HL-60 (cell line): ENCODE data around the gene AKAP13.

ENCODE experiments used
- DNase-seq, 2 experiments: peaks; one replicate each; pipeline ENCODE4 v3.0.0-alpha.2; 2010 to 2020; ENCODE audit warnings: low read depth in 1 of 2, low spot score in 1 of 2
- H3K27ac ChIP-seq: fragments of 250-450 bp; sonication (Bioruptor Pico); replicated peaks from 2 replicates; pipeline ENCODE4 v1.5.1; 2020; ENCODE audit warnings: mild to moderate bottlenecking, moderate library complexity
- H3K27me3 ChIP-seq: fragments of 250-450 bp; sonication (Bioruptor Pico); 2 replicates; pipeline ENCODE4 v1.5.1; 2021; ENCODE audit warnings: mild to moderate bottlenecking, moderate library complexity; ENCODE audit not compliant: insufficient read depth, poor library complexity, severe bottlenecking
- H3K4me3 ChIP-seq: replicated peaks from 2 replicates; pipeline ENCODE4 v1.5.1; 2011; ENCODE audit warnings: mild to moderate bottlenecking, control low read depth, low read length; ENCODE audit not compliant: insufficient read depth
- GABPA ChIP-seq: IDR thresholded peaks from 2 replicates; pipeline ENCODE4 v1.6.1; 2012; ENCODE audit warnings: low read depth
- POLR2AphosphoS5 ChIP-seq: IDR thresholded peaks from 2 replicates; pipeline ENCODE4 v1.6.1; 2012; ENCODE audit warnings: low read depth
- SPI1 ChIP-seq: IDR thresholded peaks from 2 replicates; pipeline ENCODE4 v1.6.1; 2012; ENCODE audit warnings: low read depth, mild to moderate bottlenecking, borderline replicate concordance
- TF ChIP-seq, protein P1 (sequence below): IDR thresholded peaks from one replicate; pipeline ENCODE4 v1.5.1; 2011; ENCODE audit warnings: low read length, control low read depth, inconsistent platforms; ENCODE audit not compliant: insufficient read depth
- TF ChIP-seq, protein P2 (sequence below): IDR thresholded peaks from 2 replicates; pipeline ENCODE4 v1.6.1; 2012; ENCODE audit warnings: low read depth; ENCODE audit not compliant: insufficient replicate concordance

Gene AKAP13

DNA sequence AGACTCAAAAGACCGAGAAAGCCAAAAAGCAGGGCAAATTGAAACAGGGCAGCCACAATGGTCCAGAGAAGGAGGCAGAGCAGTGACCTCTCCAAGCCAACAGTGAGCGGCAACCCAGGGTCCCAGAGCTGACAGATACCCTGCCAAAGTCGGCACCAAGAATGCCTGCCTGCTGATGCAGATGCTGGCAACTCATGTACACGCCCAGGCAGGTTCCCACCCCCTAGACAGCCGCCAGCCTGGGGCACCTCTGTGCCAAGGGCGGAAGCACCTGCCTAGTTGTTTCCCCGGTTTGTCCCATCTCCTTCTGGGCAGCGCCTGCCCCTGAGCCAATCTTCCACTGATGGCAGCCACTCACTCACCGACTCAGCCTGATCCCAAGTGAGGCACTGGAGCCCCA, 392.3 kb downstream of the AKAP13 start:
- Histone ChIP-seq H3K27ac (no peak overlapping the region), H3K27me3 (no peaks in the 10 kb centered on the region), H3K4me3 (no peak overlapping the region)
- TF ChIP-seq, protein P1, sequence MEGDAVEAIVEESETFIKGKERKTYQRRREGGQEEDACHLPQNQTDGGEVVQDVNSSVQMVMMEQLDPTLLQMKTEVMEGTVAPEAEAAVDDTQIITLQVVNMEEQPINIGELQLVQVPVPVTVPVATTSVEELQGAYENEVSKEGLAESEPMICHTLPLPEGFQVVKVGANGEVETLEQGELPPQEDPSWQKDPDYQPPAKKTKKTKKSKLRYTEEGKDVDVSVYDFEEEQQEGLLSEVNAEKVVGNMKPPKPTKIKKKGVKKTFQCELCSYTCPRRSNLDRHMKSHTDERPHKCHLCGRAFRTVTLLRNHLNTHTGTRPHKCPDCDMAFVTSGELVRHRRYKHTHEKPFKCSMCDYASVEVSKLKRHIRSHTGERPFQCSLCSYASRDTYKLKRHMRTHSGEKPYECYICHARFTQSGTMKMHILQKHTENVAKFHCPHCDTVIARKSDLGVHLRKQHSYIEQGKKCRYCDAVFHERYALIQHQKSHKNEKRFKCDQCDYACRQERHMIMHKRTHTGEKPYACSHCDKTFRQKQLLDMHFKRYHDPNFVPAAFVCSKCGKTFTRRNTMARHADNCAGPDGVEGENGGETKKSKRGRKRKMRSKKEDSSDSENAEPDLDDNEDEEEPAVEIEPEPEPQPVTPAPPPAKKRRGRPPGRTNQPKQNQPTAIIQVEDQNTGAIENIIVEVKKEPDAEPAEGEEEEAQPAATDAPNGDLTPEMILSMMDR: no peak
- TF ChIP-seq GABPA (no peak), POLR2AphosphoS5 (no peak), SPI1 (no peak)
- TF ChIP-seq, protein P2, sequence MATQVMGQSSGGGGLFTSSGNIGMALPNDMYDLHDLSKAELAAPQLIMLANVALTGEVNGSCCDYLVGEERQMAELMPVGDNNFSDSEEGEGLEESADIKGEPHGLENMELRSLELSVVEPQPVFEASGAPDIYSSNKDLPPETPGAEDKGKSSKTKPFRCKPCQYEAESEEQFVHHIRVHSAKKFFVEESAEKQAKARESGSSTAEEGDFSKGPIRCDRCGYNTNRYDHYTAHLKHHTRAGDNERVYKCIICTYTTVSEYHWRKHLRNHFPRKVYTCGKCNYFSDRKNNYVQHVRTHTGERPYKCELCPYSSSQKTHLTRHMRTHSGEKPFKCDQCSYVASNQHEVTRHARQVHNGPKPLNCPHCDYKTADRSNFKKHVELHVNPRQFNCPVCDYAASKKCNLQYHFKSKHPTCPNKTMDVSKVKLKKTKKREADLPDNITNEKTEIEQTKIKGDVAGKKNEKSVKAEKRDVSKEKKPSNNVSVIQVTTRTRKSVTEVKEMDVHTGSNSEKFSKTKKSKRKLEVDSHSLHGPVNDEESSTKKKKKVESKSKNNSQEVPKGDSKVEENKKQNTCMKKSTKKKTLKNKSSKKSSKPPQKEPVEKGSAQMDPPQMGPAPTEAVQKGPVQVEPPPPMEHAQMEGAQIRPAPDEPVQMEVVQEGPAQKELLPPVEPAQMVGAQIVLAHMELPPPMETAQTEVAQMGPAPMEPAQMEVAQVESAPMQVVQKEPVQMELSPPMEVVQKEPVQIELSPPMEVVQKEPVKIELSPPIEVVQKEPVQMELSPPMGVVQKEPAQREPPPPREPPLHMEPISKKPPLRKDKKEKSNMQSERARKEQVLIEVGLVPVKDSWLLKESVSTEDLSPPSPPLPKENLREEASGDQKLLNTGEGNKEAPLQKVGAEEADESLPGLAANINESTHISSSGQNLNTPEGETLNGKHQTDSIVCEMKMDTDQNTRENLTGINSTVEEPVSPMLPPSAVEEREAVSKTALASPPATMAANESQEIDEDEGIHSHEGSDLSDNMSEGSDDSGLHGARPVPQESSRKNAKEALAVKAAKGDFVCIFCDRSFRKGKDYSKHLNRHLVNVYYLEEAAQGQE: no peak
- no peak for DNase-seq

DNA sequence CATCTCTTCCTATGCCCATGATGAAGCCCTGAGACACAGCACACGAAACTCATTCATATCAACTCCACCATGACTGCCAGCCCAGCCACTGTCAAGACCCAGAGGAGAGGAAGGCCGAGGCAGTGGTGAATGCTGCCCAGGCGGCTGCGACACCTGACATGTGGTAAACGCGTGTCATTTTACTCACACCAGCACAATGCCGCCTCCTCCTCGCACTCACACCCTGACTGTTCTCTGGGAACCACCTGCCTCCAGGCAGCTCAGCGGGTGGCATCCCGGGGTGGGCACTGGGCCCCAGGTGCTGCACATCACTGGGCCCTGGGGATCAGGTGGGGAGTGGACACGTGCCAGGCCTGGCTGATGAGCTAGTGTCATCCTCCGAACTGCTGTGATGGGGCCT, 392.8 kb downstream of the AKAP13 start:
- Histone ChIP-seq H3K27ac (no peak overlapping the region), H3K27me3 (no peaks in the 10 kb centered on the region), H3K4me3 (no peak overlapping the region)
- no peak for TF ChIP-seq SPI1
- no peak for TF ChIP-seq GABPA
- TF ChIP-seq POLR2AphosphoS5: no peak
- TF ChIP-seq, protein P1: no peak
- TF ChIP-seq, protein P2: no peak
- DNase-seq: no peak

DNA sequence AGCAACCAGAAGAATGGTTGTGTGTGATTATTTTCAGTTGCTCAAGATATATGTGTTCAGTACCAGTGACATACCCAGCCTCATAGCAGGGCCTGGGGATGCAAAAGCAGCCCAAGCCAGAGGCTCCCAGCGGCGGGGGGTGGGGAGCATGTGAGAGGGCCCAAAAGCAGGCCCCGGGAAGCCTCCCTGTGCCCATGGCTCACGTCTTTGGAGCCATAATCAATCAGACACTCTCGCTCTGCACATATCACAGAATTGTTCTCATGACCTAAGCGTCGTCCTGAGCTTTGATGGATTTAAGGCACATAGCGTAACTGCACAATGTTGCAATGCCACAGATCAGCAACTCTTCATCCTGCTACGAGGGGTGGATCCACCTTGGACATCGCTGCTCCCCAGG, 393.6 kb downstream of the AKAP13 start:
- TF ChIP-seq GABPA (no peak), POLR2AphosphoS5 (no peak), SPI1 (no peak)
- TF ChIP-seq, protein P2: no peak
- TF ChIP-seq, protein P1: no peak
- no peak for DNase-seq
- Histone ChIP-seq H3K27ac (no peak overlapping the region), H3K4me3 (no peak overlapping the region), H3K27me3 (no peaks in the 10 kb centered on the region)
